Dedifferentiated amniotic fluid mesenchymal stem cell (primary cell): ENCODE data around the gene NKX3-2.
A peak's percentile ranks its signal among the peaks of the same experiment; 100 is the strongest.
"Not testable (repeated sequence)": the region's sequence is repeated elsewhere in the genome, so short reads cannot be mapped to it uniquely, and the experiment has no call there.

Source experiments
- DNase-seq: peaks from one replicate; pipeline ENCODE4 v3.0.0-alpha.2; 2016; ENCODE audit errors: extremely low spot score

NKX3-2 gene

DNA sequence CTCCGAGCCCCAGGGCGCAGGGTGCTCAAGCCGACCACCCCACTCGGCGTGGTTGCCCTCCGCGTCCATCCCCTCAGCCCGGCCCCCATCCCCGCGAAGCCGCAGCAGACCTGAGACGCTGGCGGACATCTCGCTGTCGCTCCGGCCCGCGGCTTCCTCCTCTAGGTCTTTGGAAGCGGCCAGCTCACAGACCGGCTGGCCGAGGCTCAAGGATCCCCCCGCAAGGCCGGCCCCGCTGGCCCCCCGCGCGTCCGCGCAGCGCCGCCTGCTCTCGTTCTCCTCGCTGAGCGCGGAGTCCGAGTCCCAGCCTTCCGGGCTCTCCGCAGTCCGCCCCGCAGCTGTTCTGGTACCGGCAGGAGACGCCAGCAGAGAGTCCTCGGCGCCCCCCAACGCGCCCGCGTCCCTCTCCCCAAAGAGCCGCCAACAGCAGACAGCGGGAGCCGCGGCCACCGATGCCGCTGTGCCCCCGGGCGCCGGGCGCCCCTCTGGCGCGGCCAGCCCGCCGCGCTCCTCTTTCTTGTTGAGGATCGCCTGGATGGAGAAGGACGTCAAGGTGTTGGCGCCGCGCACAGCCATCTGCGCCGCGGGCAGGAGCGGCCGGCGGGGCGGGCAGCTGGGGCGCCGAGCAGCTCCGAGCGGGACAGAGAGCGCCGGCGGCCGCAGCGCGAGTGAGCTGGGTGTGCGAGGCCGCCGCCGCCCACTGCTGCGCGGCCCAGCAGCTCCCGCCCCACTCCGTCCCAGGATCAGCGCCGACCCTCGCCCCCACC is at the start of gene NKX3-2:
Gene NKX3-2, minus strand, starts transcription at position 670 of the 767 bp plus-strand sequence. Its CDS starts 94 bp downstream, at position 576.
- no peak for DNase-seq

DNA sequence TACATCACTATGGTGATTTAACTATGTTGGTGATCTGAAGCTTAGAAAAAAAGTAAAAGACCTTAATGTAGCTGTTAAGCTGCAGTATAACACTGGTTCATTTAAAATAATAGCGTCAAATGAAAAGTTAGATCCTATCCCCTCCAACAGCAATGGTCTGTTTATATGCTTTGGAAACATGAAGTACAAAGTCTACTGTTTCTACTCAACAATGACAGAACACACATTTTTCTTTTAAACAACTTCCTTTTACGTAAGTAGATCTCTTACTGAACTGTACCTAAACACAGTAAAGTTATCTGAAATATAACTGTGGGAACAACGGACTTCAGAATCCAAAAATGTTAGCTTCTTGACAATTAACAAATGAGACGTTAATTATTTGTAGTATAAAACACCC is 47.9 kb upstream of the NKX3-2 start:
- no peak for DNase-seq

DNA sequence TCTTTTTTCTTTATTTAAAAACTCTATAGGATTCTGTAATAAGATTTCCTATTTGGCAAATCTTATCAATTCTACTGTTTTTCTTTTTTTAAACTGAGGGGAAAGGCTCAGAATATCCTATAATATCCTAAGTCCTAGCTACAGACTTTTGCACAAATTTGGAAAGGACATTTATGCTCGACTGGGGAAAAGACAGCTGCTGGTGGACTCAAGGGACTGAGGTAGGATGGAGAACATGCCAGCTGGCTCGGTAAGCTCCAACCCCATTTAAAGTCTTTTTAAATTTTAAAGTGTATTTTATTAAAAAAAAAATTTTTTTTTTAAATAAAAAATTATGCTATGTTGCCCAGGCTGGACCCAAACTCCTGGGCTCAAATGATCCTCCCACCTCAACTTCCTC is 46.5 kb upstream of the NKX3-2 start:
- DNase-seq = no peak

- DNase-seq = no peak
These were observed 44.6 kb upstream of the NKX3-2 start for GRCh38 chr4:13588954-13589353.

DNA sequence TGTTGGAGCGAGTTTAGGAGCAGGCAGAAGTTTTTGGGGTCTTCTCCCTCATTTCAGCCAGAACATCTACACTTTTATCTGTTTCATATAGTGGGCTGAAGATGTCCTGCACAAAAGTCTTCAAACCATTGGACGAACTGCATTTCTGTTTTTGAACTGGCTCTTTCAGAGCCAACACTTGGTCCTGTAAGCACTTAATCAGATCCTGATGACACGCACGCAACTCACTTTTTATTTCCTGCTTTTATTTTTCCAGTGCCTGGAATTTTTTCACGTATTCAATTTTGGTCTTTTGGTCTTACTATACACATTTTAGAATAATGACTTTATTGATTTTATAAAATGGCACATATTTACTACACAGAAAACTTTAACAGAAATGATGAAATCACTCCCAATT is 40.2 kb upstream of the NKX3-2 start:
- DNase-seq = no peak

- DNase-seq = no peak
These were observed 35.7 kb upstream of the NKX3-2 start for GRCh38 chr4:13580036-13580435.

DNA sequence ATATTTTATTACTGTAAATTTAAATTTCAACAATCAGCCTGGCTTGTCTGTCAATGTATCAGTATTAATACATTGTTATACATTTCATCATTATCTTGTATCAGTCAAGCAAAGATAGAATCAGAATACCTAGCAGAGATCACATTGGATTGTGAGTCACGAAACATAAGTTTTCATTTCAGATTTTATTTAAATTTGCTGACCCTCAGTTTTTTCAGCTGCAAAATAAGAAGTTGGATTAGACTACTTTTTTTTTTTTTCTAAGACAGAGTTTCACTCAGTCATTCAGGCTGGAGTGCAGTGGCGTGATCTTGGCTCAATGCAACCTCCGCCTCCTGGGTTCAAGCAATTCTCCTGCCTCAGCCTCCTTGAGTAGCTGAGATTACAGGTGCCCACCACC is 33.4 kb upstream of the NKX3-2 start:
- no peak for DNase-seq

- no peak for DNase-seq
These were observed 26.6 kb upstream of the NKX3-2 start for GRCh38 chr4:13570916-13571315.

DNA sequence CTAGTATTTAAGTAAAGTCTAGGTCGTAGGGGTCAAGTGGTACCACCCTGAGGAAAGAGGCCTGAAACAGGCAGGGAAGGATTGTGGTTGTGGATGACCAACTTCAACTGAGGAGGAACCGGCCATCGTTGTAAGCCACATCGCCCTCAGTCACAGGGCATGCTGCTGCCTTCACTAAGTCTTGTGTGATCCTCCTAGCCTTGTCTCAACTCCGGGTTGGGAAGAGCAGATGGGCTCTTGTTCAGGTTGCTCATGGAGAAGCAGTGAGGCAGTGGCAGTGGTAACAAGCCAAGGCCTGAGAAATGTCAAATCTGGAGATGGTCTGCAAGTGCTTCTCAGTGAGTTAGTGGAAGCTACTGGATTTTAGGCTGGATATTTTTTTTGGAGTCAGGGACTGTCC is 22.8 kb upstream of the NKX3-2 start:
- no peak for DNase-seq

DNA sequence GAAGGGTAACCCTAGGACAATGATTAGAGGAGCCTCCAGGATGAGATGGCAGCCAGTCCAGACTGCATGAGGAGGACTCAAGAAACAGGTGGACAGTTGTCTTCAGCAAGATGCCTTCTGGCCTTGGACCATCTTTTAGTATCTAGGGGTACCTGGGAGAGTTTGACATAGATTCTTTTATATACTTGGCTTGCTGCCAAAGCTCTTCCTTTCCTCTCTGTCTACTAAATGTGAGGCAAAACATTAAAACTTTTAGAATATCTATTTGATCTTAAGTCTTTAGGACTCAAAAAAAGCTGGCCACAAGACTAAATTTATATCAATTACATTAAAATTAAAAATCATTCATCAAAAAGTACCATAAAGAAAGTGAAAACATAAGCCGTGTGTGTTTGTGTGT is 18.6 kb upstream of the NKX3-2 start:
- no peak for DNase-seq

- no peak for DNase-seq
These were observed 17.4 kb upstream of the NKX3-2 start for GRCh38 chr4:13561673-13562072.

DNA sequence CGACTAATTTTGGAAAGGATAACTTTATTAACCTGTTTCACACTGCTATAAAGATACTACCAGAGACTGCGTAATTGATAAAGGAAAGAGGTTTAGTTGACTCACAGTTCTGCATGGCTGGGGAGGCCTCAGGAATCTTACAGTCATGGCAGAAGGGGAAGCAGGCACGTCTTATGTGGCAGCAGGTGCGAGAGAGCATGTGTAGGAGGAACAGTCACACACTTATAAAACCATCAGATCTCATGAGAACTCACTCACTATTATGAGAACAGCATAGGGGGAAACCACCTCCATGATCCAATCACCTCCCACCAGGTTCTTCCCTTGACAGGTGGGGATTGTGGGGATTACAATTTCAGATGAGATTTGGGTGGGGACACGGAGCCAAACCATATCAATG is 15.8 kb upstream of the NKX3-2 start:
- DNase-seq = not testable (repeated sequence)

DNA sequence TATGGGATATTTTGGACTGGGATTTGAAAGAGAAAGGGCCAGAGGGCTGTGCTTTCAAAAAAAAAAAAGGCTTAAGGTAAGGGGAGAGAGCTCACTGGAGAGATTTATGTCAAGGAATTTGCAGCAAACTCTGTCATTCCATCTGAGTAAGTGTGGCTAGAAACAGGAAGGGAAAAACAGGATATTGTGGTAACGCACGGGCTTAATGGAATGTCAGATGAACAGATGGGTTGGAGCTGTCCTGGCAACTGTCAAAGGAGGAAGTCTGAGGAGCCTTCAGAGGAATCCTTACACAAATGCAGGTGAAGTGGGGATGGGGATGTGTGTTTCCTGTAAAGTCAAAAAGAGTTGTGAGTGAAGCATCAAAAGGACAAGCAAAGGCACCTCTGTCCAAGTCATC is 15.1 kb upstream of the NKX3-2 start:
- DNase-seq = no peak

DNA sequence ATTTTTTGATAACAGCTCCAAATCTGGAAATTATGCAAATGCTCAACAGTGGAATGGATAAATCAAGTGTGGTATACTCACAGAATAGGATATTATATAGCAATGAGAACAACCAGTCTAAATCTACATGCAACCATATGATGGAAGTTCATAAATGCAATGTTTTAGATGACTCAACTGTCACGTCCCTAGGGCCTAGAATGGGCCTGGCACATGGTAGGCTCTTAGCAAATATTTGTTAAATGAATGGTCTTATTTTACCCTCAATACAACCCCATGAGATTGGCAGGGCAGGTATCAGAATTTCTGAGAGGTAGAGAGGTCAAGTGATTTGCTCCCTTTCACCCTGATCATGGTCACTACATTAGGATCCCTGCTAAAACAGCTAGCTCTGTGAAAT is 14.6 kb upstream of the NKX3-2 start:
- no peak for DNase-seq

GRCh38 chr4:13555325-13555724 is 11.0 kb upstream of the NKX3-2 start:
- no peak for DNase-seq

DNA sequence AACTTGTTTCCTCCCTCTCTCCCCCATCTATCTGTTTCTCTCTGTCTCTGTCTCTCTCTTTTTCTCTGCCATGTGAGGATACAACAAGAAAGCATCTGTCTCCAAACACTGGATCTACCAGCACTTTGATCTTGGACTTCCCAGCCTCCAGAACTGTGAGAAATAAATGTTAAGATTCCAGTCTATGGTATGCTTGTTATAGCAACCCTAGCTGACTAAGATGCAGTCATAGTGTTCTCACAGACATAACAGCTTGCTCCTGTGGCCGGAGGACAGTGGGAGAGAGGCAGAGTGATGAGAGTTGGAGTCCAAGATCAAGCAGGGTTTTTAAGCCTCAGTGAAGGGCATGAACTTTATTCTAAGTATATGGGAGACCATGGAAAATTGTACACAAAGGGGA is 8.8 kb upstream of the NKX3-2 start:
- DNase-seq = no peak

GRCh38 chr4:13548984-13549546 is 4.8 kb upstream of the NKX3-2 start:
- peak; percentile 62 for DNase-seq

GRCh38 chr4:13548059-13548983 is 4.0 kb upstream of the NKX3-2 start:
- DNase-seq = no peak

DNA sequence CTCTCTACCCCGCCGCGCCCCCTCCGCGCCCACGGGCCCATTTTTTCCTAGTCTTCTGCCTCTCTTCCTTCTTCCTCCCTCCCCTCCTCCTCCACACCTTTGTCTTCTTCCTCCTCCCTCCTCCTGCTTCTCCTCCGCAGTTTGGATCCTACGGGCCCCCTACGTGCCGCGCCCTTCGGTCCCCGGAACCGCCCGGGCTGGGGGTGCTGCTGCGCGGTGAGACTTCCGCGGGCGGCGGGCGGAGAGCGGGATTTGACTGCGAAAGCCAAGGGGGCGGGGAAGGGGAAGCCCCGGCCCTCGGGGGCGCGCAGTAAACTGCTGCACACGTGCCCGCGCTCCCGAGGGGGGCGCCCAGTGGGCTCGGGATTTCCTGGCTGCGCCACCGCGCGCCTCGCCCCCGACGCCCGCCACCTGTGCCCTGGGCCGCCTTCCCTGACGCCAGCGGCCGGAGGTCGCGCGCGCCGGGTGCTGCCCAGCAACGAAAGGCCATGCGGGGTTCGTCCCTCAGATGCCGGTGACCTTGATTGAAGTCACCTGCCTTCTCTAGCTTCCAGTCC is 3.3 kb upstream of the NKX3-2 start:
- no peak for DNase-seq

GRCh38 chr4:13546941-13547484 is 2.7 kb upstream of the NKX3-2 start:
- no peak for DNase-seq

- no peak for DNase-seq
These were observed 2.0 kb upstream of the NKX3-2 start for GRCh38 chr4:13546142-13546940.
